GM23338 (cell line): ENCODE results near the gene ZNF277. TPM values are rescaled to one million over a fixed set of nuclear protein-coding genes. Genes with fewer than 3 reads are reported as not detected.

Source experiments
- ATAC-seq: fragments of 200-7000 bp; cut with Tn5 transposase; 3 replicates; pipeline ENCODE4 v1.9.1; 2020
- DNase-seq: peaks from one replicate; pipeline ENCODE4 v3.0.0-alpha.2; 2015; ENCODE audit warnings: low spot score
- H2AFZ ChIP-seq: fragments of 200-600 bp; sonication (generic); 2 replicates; pipeline ENCODE4 v1.8.0; 2016; ENCODE audit warnings: antibody characterized with exemption, mild to moderate bottlenecking, moderate library complexity
- H3F3A ChIP-seq: fragments of 200-600 bp; sonication (generic); replicated peaks from 2 replicates; pipeline ENCODE4 v1.8.0; 2017; ENCODE audit warnings: antibody characterized with exemption, mixed run types, low read depth
- H3K27ac ChIP-seq: fragments of 200-600 bp; sonication (generic); 2 replicates; pipeline ENCODE4 v1.6.1; 2016; ENCODE audit warnings: low read depth
- H3K27me3 ChIP-seq: fragments of 200-600 bp; sonication (generic); 2 replicates; pipeline ENCODE4 v1.8.0; 2016; ENCODE audit warnings: mild to moderate bottlenecking, mixed run types, moderate library complexity; ENCODE audit not compliant: insufficient read depth
- H3K36me3 ChIP-seq: fragments of 200-600 bp; sonication (generic); 2 replicates; pipeline ENCODE4 v1.8.0; 2016; ENCODE audit warnings: mild to moderate bottlenecking; ENCODE audit not compliant: insufficient read depth
- H3K4me1 ChIP-seq: fragments of 200-600 bp; sonication (generic); 2 replicates; pipeline ENCODE4 v1.8.0; 2016; ENCODE audit warnings: mild to moderate bottlenecking, moderate library complexity; ENCODE audit not compliant: insufficient read depth
- H3K4me2 ChIP-seq: fragments of 200-600 bp; sonication (generic); 2 replicates; pipeline ENCODE4 v1.7.1; 2017; ENCODE audit warnings: mixed run types
- H3K4me3 ChIP-seq: fragments of 200-600 bp; sonication (generic); 2 replicates; pipeline ENCODE4 v1.6.1; 2016; ENCODE audit warnings: mixed run types
- H3K79me2 ChIP-seq: fragments of 200-600 bp; sonication (generic); replicated peaks from 2 replicates; pipeline ENCODE4 v1.8.0; 2017; ENCODE audit warnings: mild to moderate bottlenecking; ENCODE audit not compliant: insufficient read depth
- H3K9me2 ChIP-seq: fragments of 200-600 bp; sonication (generic); 2 replicates; pipeline ENCODE4 v1.8.0; 2017; ENCODE audit not compliant: insufficient read depth
- H4K20me1 ChIP-seq: fragments of 200-600 bp; sonication (generic); replicated peaks from 2 replicates; pipeline ENCODE4 v1.8.0; 2017; ENCODE audit warnings: mild to moderate bottlenecking; ENCODE audit not compliant: insufficient read depth
- H3K27ac Mint-ChIP-seq: 2 replicates; pipeline ENCODE4 v1.8.0; 2020; ENCODE audit warnings: inconsistent platforms, mild to moderate bottlenecking, moderate library complexity, mixed read lengths
- H3K27me3 Mint-ChIP-seq: 3 replicates; pipeline ENCODE4 v1.8.0; 2022; ENCODE audit warnings: low read depth, mild to moderate bottlenecking, moderate library complexity, mixed read lengths, inconsistent platforms; ENCODE audit not compliant: insufficient read depth, poor library complexity
- H3K36me3 Mint-ChIP-seq: 3 replicates; pipeline ENCODE4 v1.8.0; 2021; ENCODE audit warnings: low read depth, mild to moderate bottlenecking, inconsistent platforms, moderate library complexity, mixed read lengths
- H3K4me1 Mint-ChIP-seq: 3 replicates; pipeline ENCODE4 v1.8.0; 2020; ENCODE audit warnings: mild to moderate bottlenecking, inconsistent platforms, mixed read lengths
- H3K4me3 Mint-ChIP-seq: 3 replicates; pipeline ENCODE4 v1.8.0; 2021; ENCODE audit warnings: moderate library complexity, mild to moderate bottlenecking, inconsistent platforms, mixed read lengths
- H3K9me3 Mint-ChIP-seq: 3 replicates; pipeline ENCODE4 v1.8.0; 2020; ENCODE audit warnings: moderate library complexity, mild to moderate bottlenecking, inconsistent platforms, mixed read lengths
- CREB1 ChIP-seq: fragments of 250-450 bp; sonication (Bioruptor Pico); IDR thresholded peaks from 2 replicates; pipeline ENCODE4 v1.5.0; 2020; ENCODE audit warnings: low read depth, mild to moderate bottlenecking, moderate library complexity
- EZH2 ChIP-seq: fragments of 200-600 bp; sonication (generic); IDR thresholded peaks from one replicate; pipeline ENCODE4 v1.8.0; 2017; ENCODE audit warnings: antibody characterized with exemption, mild to moderate bottlenecking, low read depth; ENCODE audit not compliant: unreplicated experiment
- EZH2phosphoT487 ChIP-seq: fragments of 200-600 bp; sonication (generic); IDR thresholded peaks from one replicate; pipeline ENCODE4 v1.8.1; 2018; ENCODE audit warnings: antibody characterized with exemption; ENCODE audit not compliant: unreplicated experiment
- JUNB ChIP-seq: IDR thresholded peaks from one replicate; pipeline ENCODE4 v1.6.1; 2016; ENCODE audit warnings: antibody characterized with exemption; ENCODE audit not compliant: unreplicated experiment
- NANOG ChIP-seq: IDR thresholded peaks from 2 replicates; pipeline ENCODE4 v1.6.1; 2016; ENCODE audit warnings: antibody characterized with exemption, borderline replicate concordance
- POLR2AphosphoS5 ChIP-seq: IDR thresholded peaks from 2 replicates; pipeline ENCODE4 v1.6.1; 2016; ENCODE audit warnings: antibody characterized with exemption, low read depth
- STAT1 ChIP-seq: IDR thresholded peaks from one replicate; pipeline ENCODE4 v1.6.1; 2016; ENCODE audit warnings: antibody characterized with exemption; ENCODE audit not compliant: unreplicated experiment
- ZNF114 ChIP-seq: fragments of 250-450 bp; sonication (Bioruptor Pico); IDR thresholded peaks from 2 replicates; pipeline ENCODE4 v1.5.0; 2020; ENCODE audit warnings: mild to moderate bottlenecking, moderate library complexity
- ZNF331 ChIP-seq: fragments of 250-450 bp; sonication (Bioruptor Pico); IDR thresholded peaks from 2 replicates; pipeline ENCODE4 v1.5.0; 2020; ENCODE audit warnings: low read depth, mild to moderate bottlenecking, moderate library complexity
- polyA plus RNA-seq: library from polyadenylated mRNA; unstranded; fragments of >200 nt; fragmentation: Nextera tagmentation; extraction: Ambion mirVana; gene quantifications from 2 replicates; pipeline ENCODE4 v1.2.1, GENCODE V29; 2016
- total RNA-seq: library from RNA; depleted of rRNA; stranded (reverse); fragments of >200 nt; shearing (Covaris generic); gene quantifications from 2 replicates; pipeline ENCODE4 v1.2.3, GENCODE V29; 2014
- TF ChIP-seq, protein P1 (sequence below): IDR thresholded peaks from 2 replicates; pipeline ENCODE4 v1.6.1; 2016; ENCODE audit warnings: antibody characterized with exemption
- TF ChIP-seq, protein P2 (sequence below): IDR thresholded peaks from one replicate; pipeline ENCODE4 v1.6.1; 2018; ENCODE audit warnings: antibody characterized with exemption; ENCODE audit not compliant: unreplicated experiment
- TF ChIP-seq, protein P3 (sequence below), 2 experiments: fragments of 200-600 bp in 1 of 2; sonication (generic) in 1 of 2; conservative IDR thresholded peaks; 2 replicates each; pipeline versions ENCODE4 v1.5.1 to v1.6.1; 2016 to 2017; ENCODE audit warnings: antibody characterized with exemption in 2 of 2, low read depth in 2 of 2, mild to moderate bottlenecking in 2 of 2, moderate library complexity in 1 of 2

ZNF277 gene
- total and polyA plus RNA-seq, 2 experiments from 2014 or later, result 25.4 to 28.9 TPM

GRCh38 chr7:112213735-112214134 lies 7.2 kb downstream of the ZNF277 start (continued):
- no peak for TF ChIP-seq JUNB
- no peak for TF ChIP-seq EZH2phosphoT487
- TF ChIP-seq, protein P1, sequence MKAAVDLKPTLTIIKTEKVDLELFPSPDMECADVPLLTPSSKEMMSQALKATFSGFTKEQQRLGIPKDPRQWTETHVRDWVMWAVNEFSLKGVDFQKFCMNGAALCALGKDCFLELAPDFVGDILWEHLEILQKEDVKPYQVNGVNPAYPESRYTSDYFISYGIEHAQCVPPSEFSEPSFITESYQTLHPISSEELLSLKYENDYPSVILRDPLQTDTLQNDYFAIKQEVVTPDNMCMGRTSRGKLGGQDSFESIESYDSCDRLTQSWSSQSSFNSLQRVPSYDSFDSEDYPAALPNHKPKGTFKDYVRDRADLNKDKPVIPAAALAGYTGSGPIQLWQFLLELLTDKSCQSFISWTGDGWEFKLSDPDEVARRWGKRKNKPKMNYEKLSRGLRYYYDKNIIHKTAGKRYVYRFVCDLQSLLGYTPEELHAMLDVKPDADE, result no peak
- no peak for TF ChIP-seq ZNF114
- TF ChIP-seq CREB1 (CRISPR knock-in tag), result no peak
- no peak for TF ChIP-seq ZNF331
- TF ChIP-seq EZH2, result no peak

DNA sequence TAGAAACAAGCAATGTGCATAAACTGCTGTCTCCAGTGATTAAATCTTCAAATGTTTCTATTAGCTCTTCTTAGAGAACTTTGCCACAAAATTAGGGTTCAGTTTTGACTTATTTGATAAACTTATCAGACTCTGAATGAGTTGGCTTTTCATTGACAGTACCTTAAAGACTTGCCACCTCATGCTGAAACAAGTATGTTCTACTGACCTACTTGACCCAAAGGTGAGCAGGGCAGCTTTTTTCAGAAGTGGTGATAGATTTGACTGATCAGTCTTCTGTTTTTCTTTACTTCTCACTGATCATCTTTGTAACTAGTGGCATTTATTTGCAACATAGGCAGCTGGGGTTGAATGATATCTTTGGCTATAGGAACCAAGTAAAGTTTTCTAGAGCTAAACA lies 7.8 kb downstream of the ZNF277 start:
- peaks cover 30% of the 10 kb centered on the region for H4K20me1 ChIP-seq
- H3K36me3 ChIP-seq, result no peaks in the 10 kb centered on the region
- H3K79me2 ChIP-seq, result peaks cover 98% of the 10 kb centered on the region
- peaks cover 5% of the 10 kb centered on the region for H3K27me3 Mint-ChIP-seq
- no peak overlapping the region for H3K4me3 Mint-ChIP-seq
- H3K27me3 ChIP-seq, result no peaks in the 10 kb centered on the region
- DNase-seq (no peak), ATAC-seq (no peak)
- H3K4me2 ChIP-seq, result no peak overlapping the region
- peaks cover 52% of the 10 kb centered on the region for H3K4me1 ChIP-seq
- H3K27ac ChIP-seq, result no peak overlapping the region
- H3K9me3 Mint-ChIP-seq, result no peaks in the 10 kb centered on the region
- TF ChIP-seq, protein P2, sequence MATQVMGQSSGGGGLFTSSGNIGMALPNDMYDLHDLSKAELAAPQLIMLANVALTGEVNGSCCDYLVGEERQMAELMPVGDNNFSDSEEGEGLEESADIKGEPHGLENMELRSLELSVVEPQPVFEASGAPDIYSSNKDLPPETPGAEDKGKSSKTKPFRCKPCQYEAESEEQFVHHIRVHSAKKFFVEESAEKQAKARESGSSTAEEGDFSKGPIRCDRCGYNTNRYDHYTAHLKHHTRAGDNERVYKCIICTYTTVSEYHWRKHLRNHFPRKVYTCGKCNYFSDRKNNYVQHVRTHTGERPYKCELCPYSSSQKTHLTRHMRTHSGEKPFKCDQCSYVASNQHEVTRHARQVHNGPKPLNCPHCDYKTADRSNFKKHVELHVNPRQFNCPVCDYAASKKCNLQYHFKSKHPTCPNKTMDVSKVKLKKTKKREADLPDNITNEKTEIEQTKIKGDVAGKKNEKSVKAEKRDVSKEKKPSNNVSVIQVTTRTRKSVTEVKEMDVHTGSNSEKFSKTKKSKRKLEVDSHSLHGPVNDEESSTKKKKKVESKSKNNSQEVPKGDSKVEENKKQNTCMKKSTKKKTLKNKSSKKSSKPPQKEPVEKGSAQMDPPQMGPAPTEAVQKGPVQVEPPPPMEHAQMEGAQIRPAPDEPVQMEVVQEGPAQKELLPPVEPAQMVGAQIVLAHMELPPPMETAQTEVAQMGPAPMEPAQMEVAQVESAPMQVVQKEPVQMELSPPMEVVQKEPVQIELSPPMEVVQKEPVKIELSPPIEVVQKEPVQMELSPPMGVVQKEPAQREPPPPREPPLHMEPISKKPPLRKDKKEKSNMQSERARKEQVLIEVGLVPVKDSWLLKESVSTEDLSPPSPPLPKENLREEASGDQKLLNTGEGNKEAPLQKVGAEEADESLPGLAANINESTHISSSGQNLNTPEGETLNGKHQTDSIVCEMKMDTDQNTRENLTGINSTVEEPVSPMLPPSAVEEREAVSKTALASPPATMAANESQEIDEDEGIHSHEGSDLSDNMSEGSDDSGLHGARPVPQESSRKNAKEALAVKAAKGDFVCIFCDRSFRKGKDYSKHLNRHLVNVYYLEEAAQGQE, result no peak
- TF ChIP-seq ZNF331, result no peak
- TF ChIP-seq STAT1, result no peak
- no peak for TF ChIP-seq JUNB
- no peak for TF ChIP-seq EZH2
- TF ChIP-seq NANOG, result no peak
- TF ChIP-seq POLR2AphosphoS5, result no peak
- TF ChIP-seq, protein P3, sequence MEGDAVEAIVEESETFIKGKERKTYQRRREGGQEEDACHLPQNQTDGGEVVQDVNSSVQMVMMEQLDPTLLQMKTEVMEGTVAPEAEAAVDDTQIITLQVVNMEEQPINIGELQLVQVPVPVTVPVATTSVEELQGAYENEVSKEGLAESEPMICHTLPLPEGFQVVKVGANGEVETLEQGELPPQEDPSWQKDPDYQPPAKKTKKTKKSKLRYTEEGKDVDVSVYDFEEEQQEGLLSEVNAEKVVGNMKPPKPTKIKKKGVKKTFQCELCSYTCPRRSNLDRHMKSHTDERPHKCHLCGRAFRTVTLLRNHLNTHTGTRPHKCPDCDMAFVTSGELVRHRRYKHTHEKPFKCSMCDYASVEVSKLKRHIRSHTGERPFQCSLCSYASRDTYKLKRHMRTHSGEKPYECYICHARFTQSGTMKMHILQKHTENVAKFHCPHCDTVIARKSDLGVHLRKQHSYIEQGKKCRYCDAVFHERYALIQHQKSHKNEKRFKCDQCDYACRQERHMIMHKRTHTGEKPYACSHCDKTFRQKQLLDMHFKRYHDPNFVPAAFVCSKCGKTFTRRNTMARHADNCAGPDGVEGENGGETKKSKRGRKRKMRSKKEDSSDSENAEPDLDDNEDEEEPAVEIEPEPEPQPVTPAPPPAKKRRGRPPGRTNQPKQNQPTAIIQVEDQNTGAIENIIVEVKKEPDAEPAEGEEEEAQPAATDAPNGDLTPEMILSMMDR (conservative IDR thresholded peaks at IDR 0.05; ENCODE audit: low read depth in 2 of 2), result no peak
- no peak for TF ChIP-seq EZH2phosphoT487
- no peak overlapping the region for H2AFZ ChIP-seq
- H3K27ac Mint-ChIP-seq, result no peak overlapping the region
- H3K4me3 ChIP-seq, result no peak overlapping the region
- H3K4me1 Mint-ChIP-seq, result peaks cover 68% of the 10 kb centered on the region
- H3K9me2 ChIP-seq, result no peaks in the 10 kb centered on the region
- no peaks in the 10 kb centered on the region for H3K36me3 Mint-ChIP-seq
- H3F3A ChIP-seq, result no peaks in the 10 kb centered on the region
